Stimulated activated CD4-positive, alpha-beta T cell treated with anti-CD3 and anti-CD28 coated beads, Interleukin-12 subunit alpha, Interleukin-12 subunit beta, amount 100 ng/mL, for 24 hours (primary cell): ENCODE data around the gene GNLY.

Source experiments
- DNase-seq, 2 experiments: peaks; one replicate each; pipeline ENCODE4 v3.0.0-alpha.2; 2020; ENCODE audit warnings: low read depth in 2 of 2

Gene GNLY

GRCh38 chr2:85684806-85685205 is 9.4 kb upstream of the GNLY start:
- DNase-seq, result no peak

- no peak for DNase-seq
Observed at GRCh38 chr2:85690932-85691331, 3.2 kb upstream of the GNLY start.

- no peak for DNase-seq
Observed at GRCh38 chr2:85692039-85692645, 2.0 kb upstream of the GNLY start.

- no peak for DNase-seq
Observed at GRCh38 chr2:85695121-85695520, 963 bp downstream of the GNLY start.

- no peak for DNase-seq
Observed at GRCh38 chr2:85695691-85696668, 1.8 kb downstream of the GNLY start.

GRCh38 chr2:85697096-85697495 is 2.9 kb downstream of the GNLY start:
- DNase-seq, result no peak

- DNase-seq, result no peak
Observed at GRCh38 chr2:85697716-85698115, 3.6 kb downstream of the GNLY start.

GRCh38 chr2:85698184-85698879 is 4.2 kb downstream of the GNLY start:
- no peak for DNase-seq

GRCh38 chr2:85698880-85699254 is 4.7 kb downstream of the GNLY start:
- no peak for DNase-seq

- no peak for DNase-seq
Observed at GRCh38 chr2:85699325-85699724, 5.2 kb downstream of the GNLY start.

- no peak for DNase-seq
Observed at GRCh38 chr2:85702172-85702571, 8.0 kb downstream of the GNLY start.

GRCh38 chr2:85702800-85703199 is 8.6 kb downstream of the GNLY start:
- DNase-seq, result no peak

- DNase-seq, result no peak
Observed at GRCh38 chr2:85703329-85703728, 9.2 kb downstream of the GNLY start.

GRCh38 chr2:85704038-85704437 is 9.9 kb downstream of the GNLY start:
- no peak for DNase-seq

GRCh38 chr2:85704800-85705679 is 10.9 kb downstream of the GNLY start:
- no peak for DNase-seq

GRCh38 chr2:85705680-85706039 is 11.5 kb downstream of the GNLY start:
- no peak for DNase-seq

- DNase-seq, result no peak
Observed at GRCh38 chr2:85706063-85706462, 11.9 kb downstream of the GNLY start.

- no peak for DNase-seq
Observed at GRCh38 chr2:85706599-85707296, 12.6 kb downstream of the GNLY start.

- peak in 1 of 2 experiments; percentile 26 for DNase-seq
Observed at GRCh38 chr2:85707304-85707703, 13.1 kb downstream of the GNLY start.

- DNase-seq, result no peak
Observed at GRCh38 chr2:85708641-85709040, 14.5 kb downstream of the GNLY start.

GRCh38 chr2:85709401-85709811 is 15.2 kb downstream of the GNLY start:
- no peak for DNase-seq
